ENCODE results near the gene PTGR1.
"Not testable (repeated sequence)": the region's sequence is repeated elsewhere in the genome, so short reads cannot be mapped to it uniquely, and the experiment has no call there.

The PTGR1 gene

GRCh38 chr9:111561165-111561719 lies 38.2 kb downstream of the PTGR1 start:
- no peak for DNase-seq (ENCODE audit: low read depth in 1 of 2, low spot score in 1 of 2)
- in situ Hi-C loops (cut with HindIII; ENCODE audit: low pct_unique_long_range_greater_than_20kb, low sequenced_read_pairs), result no loop called here
- no peak for TF ChIP-seq JUND (IDR thresholded peaks at IDR 0.05; ENCODE audit: low read depth)

DNA sequence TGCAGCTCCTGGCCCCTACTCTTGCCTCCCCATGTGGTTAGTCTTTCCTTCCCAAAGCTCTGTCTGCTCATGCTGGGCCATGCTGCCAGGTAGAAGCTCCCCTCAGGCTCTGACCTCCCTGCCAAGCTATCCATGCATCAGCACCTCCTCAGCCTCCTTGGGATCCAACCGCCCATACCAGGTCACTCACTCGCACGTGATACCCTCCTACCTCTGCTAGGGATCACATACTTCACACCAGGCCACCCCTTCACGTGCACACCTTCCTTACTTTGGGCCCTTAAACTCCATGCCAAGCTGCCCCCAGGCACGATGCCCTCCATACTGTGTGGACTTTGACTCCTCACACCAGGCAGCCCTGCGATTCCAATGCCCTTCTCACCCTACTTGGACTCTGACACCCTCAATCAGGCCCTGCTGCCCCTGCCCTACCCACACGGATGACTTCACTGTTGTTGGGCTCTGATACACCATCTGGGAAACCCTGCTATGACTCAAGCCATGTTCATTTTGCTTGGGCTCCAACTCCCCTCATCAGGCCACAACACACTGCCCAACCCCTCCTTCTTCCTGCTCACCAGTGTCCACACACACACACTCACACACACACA lies 40.3 kb downstream of the PTGR1 start:
- in situ Hi-C loops (cut with HindIII; ENCODE audit: low pct_unique_long_range_greater_than_20kb, low sequenced_read_pairs), result no loop called here
- TF ChIP-seq JUND (IDR thresholded peaks at IDR 0.05; ENCODE audit: low read depth), result no peak
- DNase-seq (ENCODE audit: low read depth in 1 of 2, low spot score in 1 of 2), result no peak

GRCh38 chr9:111555425-111555824 lies 44.0 kb downstream of the PTGR1 start:
- DNase-seq (ENCODE audit: low read depth in 1 of 2, low spot score in 1 of 2); in situ Hi-C loops (cut with HindIII; ENCODE audit: low pct_unique_long_range_greater_than_20kb, low sequenced_read_pairs): not testable (repeated sequence)

- no peak for TF ChIP-seq JUND (IDR thresholded peaks at IDR 0.05; ENCODE audit: low read depth)
- in situ Hi-C loops (cut with HindIII; ENCODE audit: low pct_unique_long_range_greater_than_20kb, low sequenced_read_pairs), result no loop called here
- no peak for DNase-seq (ENCODE audit: low read depth in 1 of 2, low spot score in 1 of 2)
Observed at GRCh38 chr9:111548623-111549022, 50.8 kb downstream of the PTGR1 start.

DNA sequence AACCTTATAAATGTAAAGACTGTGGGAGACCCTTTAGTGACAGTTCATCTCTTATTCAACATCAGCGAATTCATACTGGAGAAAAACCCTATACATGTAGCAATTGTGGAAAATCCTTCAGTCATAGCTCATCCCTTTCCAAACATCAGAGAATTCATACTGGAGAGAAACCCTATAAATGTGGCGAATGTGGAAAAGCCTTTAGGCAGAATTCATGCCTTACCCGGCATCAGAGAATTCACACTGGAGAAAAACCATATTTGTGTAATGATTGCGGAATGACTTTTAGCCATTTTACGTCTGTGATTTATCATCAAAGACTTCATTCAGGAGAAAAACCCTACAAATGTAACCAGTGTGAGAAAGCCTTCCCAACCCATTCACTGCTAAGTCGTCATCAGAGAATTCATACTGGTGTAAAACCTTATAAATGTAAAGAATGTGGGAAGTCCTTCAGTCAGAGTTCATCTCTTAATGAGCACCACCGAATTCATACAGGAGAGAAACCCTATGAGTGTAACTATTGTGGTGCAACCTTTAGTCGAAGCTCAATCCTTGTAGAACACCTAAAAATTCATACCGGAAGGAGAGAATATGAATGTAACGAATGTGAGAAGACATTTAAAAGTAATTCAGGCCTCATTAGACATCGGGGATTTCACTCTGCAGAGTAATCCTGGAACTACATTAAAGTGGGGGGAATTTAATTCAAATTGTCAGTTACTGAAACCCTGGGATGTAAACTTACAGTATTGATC lies 56.8 kb downstream of the PTGR1 start:
- no peak for TF ChIP-seq JUND (IDR thresholded peaks at IDR 0.05; ENCODE audit: low read depth)
- in situ Hi-C loops (cut with HindIII; ENCODE audit: low pct_unique_long_range_greater_than_20kb, low sequenced_read_pairs), result no loop called here
- DNase-seq (ENCODE audit: low read depth in 1 of 2, low spot score in 1 of 2), result peak in 1 of 2 experiments; percentile 11

DNA sequence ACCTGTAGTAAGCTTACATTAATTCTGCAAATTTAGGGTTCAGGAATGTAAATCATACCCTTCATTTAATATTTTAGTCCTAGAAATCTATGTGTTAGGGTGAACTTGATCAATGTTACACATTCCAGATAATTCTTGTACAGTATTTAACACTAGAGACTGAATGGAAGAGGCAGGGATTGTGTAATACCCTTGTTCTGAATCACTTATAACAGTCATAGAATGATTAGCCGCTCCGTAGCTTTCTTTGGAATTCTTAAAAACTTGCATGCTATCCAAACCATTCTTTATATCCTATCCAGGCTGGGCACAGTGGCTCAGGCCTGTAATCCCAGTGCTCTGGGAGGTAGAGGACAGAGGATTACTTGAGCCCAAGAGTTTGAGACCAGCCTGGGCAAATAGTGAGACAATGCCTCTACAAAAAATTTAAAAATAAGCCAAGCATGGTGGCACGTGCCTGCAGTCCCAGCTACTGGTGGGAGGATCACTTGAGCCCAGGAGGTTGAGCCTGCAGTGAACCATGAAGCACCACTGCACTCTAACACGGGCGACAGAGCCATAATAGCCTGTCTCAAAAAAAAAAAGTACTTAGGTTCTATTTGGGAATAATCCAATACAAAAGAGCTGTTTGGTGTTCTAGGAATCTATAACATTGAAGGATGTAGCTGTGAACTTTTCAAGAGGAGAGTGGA lies 66.2 kb downstream of the PTGR1 start:
- TF ChIP-seq JUND (IDR thresholded peaks at IDR 0.05; ENCODE audit: low read depth), result no peak
- DNase-seq (ENCODE audit: low read depth in 1 of 2, low spot score in 1 of 2), result no peak
- in situ Hi-C loops (cut with HindIII; ENCODE audit: low pct_unique_long_range_greater_than_20kb, low sequenced_read_pairs), result no loop called here

DNA sequence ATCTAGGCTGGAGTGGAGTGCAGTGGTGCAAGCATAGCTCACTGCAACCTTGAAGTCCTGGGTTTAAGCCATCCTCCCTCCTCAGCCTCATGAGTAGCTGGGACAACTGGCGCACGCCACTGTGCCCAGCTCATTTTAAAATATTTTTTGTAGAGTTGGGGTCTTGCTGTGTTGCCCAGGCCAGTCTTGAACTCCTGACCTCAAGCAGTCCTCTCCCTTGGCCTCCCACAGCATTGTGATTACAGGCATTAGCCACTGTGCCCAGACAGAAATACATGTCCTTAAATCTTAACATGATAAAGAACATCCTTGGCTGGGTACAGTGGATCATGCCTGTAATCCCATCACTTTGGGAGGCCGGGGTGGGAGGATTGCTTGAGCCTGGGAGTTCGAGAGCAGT lies 67.7 kb downstream of the PTGR1 start:
- in situ Hi-C loops (cut with HindIII; ENCODE audit: low pct_unique_long_range_greater_than_20kb, low sequenced_read_pairs), result no loop called here
- no peak for DNase-seq (ENCODE audit: low read depth in 1 of 2, low spot score in 1 of 2)
- no peak for TF ChIP-seq JUND (IDR thresholded peaks at IDR 0.05; ENCODE audit: low read depth)

GRCh38 chr9:111529787-111530186 lies 69.7 kb downstream of the PTGR1 start:
- in situ Hi-C loops (cut with HindIII; ENCODE audit: low pct_unique_long_range_greater_than_20kb, low sequenced_read_pairs), result no loop called here
- TF ChIP-seq JUND (IDR thresholded peaks at IDR 0.05; ENCODE audit: low read depth), result no peak
- DNase-seq (ENCODE audit: low read depth in 1 of 2, low spot score in 1 of 2), result no peak

DNA sequence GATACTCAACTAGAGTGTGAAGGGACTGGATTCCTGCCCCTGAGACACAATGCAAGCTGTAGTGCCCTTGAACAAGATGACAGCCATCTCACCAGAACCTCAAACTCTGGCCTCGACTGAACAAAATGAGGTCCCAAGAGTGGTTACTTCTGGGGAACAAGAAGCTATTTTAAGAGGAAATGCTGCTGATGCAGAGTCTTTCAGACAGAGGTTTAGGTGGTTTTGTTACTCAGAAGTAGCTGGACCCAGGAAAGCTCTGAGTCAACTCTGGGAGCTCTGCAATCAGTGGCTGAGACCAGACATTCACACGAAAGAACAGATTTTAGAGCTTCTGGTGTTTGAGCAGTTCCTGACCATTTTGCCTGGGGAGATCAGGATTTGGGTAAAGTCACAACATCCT lies 72.1 kb downstream of the PTGR1 start:
- no peak for TF ChIP-seq JUND (IDR thresholded peaks at IDR 0.05; ENCODE audit: low read depth)
- DNase-seq (ENCODE audit: low read depth in 1 of 2, low spot score in 1 of 2), result no peak
- in situ Hi-C loops (cut with HindIII; ENCODE audit: low pct_unique_long_range_greater_than_20kb, low sequenced_read_pairs), result no loop called here

- TF ChIP-seq JUND (IDR thresholded peaks at IDR 0.05; ENCODE audit: low read depth), result no peak
- peak; percentile 83 to 91 for DNase-seq (ENCODE audit: low read depth in 1 of 2, low spot score in 1 of 2)
- in situ Hi-C loops (cut with HindIII; ENCODE audit: low pct_unique_long_range_greater_than_20kb, low sequenced_read_pairs), result no loop called here
Observed at GRCh38 chr9:111525056-111525977, 74.1 kb downstream of the PTGR1 start, which contains the start of gene ZNF483. ZNF483 (plus strand) TSS chr9:111525179; CDS start chr9:111527396, 2,217 bp downstream.

DNA sequence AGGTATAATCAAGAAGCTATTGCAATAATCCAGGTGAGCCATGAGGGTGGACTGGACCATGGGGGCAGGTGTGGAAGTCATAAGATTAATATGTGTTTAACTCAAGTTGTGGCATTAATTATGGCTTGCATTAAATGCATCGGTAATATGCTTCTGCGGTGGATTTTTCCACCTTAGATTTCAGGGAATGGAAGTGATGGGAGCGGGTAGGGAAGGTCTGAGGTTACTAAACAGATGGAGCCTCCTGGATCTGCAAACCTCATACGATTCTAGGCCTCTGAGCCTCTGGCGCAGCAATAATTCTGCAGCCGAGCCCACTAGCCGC lies 74.8 kb downstream of the PTGR1 start:
- no peak for TF ChIP-seq JUND (IDR thresholded peaks at IDR 0.05; ENCODE audit: low read depth)
- in situ Hi-C loops (cut with HindIII; ENCODE audit: low pct_unique_long_range_greater_than_20kb, low sequenced_read_pairs), result no loop called here
- no peak for DNase-seq (ENCODE audit: low read depth in 1 of 2, low spot score in 1 of 2)

- in situ Hi-C loops (cut with HindIII; ENCODE audit: low pct_unique_long_range_greater_than_20kb, low sequenced_read_pairs), result no loop called here
- TF ChIP-seq JUND (IDR thresholded peaks at IDR 0.05; ENCODE audit: low read depth), result no peak
- DNase-seq (ENCODE audit: low read depth in 1 of 2, low spot score in 1 of 2), result peak in 1 of 2 experiments; percentile 83
Observed at GRCh38 chr9:111516061-111516465, 83.4 kb downstream of the PTGR1 start.
